Endothelial cell of umbilical vein (primary cell): ENCODE results near the gene PPME1. TPM values are rescaled to one million over a fixed set of nuclear protein-coding genes. Genes with fewer than 3 reads are reported as not detected.

Experiments used
- BruUV-seq: library from RNA; stranded (reverse); fragments of 400-500 nt; replicated peaks from 2 replicates; lab custom pipeline; 2021; lab: Mats Ljungman, UMichigan
- CTCF ChIA-PET: fragments of 300-600, 350-600 bp; sonication (Branson Sonifier 250); formaldehyde crosslinking; loops from one replicate; lab custom pipeline; 2021; ENCODE audit warnings: antibody characterized with exemption, inconsistent platforms; lab: Charles Lee
- POLR2A ChIA-PET: fragments of 300-600, 350-600 bp; sonication (Branson Sonifier 250); formaldehyde crosslinking; loops from one replicate; lab custom pipeline; 2021; ENCODE audit warnings: antibody characterized with exemption, inconsistent platforms; lab: Charles Lee
- DNase-seq: peaks from one replicate; pipeline ENCODE4 v3.0.0-alpha.2; 2011; ENCODE audit warnings: low read depth, low spot score
- FAIRE-seq: peaks from 2 replicates; lab custom pipeline; 2011; peaks lifted over from hg19 to GRCh38; lab: Jason Lieb, UNC
- H2AFZ ChIP-seq: 2 replicates; pipeline ENCODE4 v1.6.0; 2012; ENCODE audit warnings: low read depth, low read length, control low read depth, inconsistent platforms
- H3K27ac ChIP-seq: 2 replicates; pipeline ENCODE4 v1.5.1; 2011; ENCODE audit warnings: low read depth, mild to moderate bottlenecking, control low read depth, low read length, moderate library complexity; ENCODE audit not compliant: insufficient read depth
- H3K27me3 ChIP-seq, 2 experiments: 2 replicates each; pipeline versions ENCODE4 v1.6.0 to v1.6.1; 2011; ENCODE audit warnings: low read length in 2 of 2, mixed read lengths in 1 of 2; ENCODE audit not compliant: control insufficient read depth in 2 of 2, insufficient read depth in 2 of 2
- H3K36me3 ChIP-seq, 2 experiments: 2 replicates in 1 of 2; 3 replicates in 1 of 2; pipeline ENCODE4 v1.5.1; 2011; ENCODE audit warnings: low read length in 2 of 2, mild to moderate bottlenecking in 1 of 2, moderate library complexity in 1 of 2; ENCODE audit not compliant: control insufficient read depth in 2 of 2, insufficient read depth in 2 of 2; ENCODE audit errors: extremely low read depth in 1 of 2
- H3K4me1 ChIP-seq: 3 replicates; pipeline ENCODE4 v1.5.1; 2011; ENCODE audit warnings: mild to moderate bottlenecking, low read length; ENCODE audit not compliant: control insufficient read depth, insufficient read depth; ENCODE audit errors: extremely low read depth
- H3K4me2 ChIP-seq: 2 replicates; pipeline ENCODE4 v1.6.1; 2011; ENCODE audit warnings: low read length, control low read depth, mixed read lengths; ENCODE audit not compliant: insufficient read depth
- H3K4me3 ChIP-seq, 3 experiments: fragments of 200-600 bp in 1 of 3; sonication (generic), shearing (Covaris generic) in 1 of 3; replicated peaks in 1 of 3; 2 replicates each; pipeline ENCODE4 v1.5.1; 2011 to 2016; ENCODE audit warnings: control low read depth in 3 of 3, low read length in 3 of 3, mild to moderate bottlenecking in 2 of 3, inconsistent platforms in 1 of 3, low read depth in 1 of 3, moderate library complexity in 1 of 3; ENCODE audit not compliant: insufficient read depth in 1 of 3
- H3K79me2 ChIP-seq: 2 replicates; pipeline ENCODE4 v1.6.0; 2012; ENCODE audit warnings: low read length, inconsistent platforms; ENCODE audit not compliant: control insufficient read depth, insufficient read depth
- H3K9ac ChIP-seq: replicated peaks from 2 replicates; pipeline ENCODE3; 2011; ENCODE audit warnings: low read length, control low read depth; ENCODE audit not compliant: insufficient read depth; ENCODE audit errors: extremely low read depth
- H3K9me1 ChIP-seq: replicated peaks from 3 replicates; pipeline ENCODE4 v1.6.0; 2011; ENCODE audit warnings: mild to moderate bottlenecking, low read length; ENCODE audit not compliant: control insufficient read depth, insufficient read depth; ENCODE audit errors: extremely low read depth
- H3K9me3 ChIP-seq: replicated peaks from 2 replicates; pipeline ENCODE4 v1.5.1; 2012; ENCODE audit warnings: low read length, inconsistent platforms; ENCODE audit not compliant: control insufficient read depth, insufficient read depth
- H4K20me1 ChIP-seq: replicated peaks from 2 replicates; pipeline ENCODE3; 2011; ENCODE audit warnings: mild to moderate bottlenecking, low read length; ENCODE audit not compliant: control insufficient read depth, insufficient read depth; ENCODE audit errors: extremely low read depth
- CTCF ChIP-seq, 2 donors: IDR thresholded peaks; 1 replicate in 1 of 2; 2 replicates in 1 of 2; pipeline ENCODE4 v1.5.1; 2011; ENCODE audit warnings: low read length in 2 of 2, mild to moderate bottlenecking in 2 of 2, moderate library complexity in 2 of 2, control low read depth in 1 of 2, inconsistent platforms in 1 of 2, low read depth in 1 of 2; ENCODE audit not compliant: insufficient read depth in 1 of 2; ENCODE audit errors: extremely low read depth in 1 of 2
- EZH2 ChIP-seq: IDR thresholded peaks from 2 replicates; pipeline ENCODE4 v1.6.1; 2012; ENCODE audit warnings: borderline replicate concordance, low read depth, mild to moderate bottlenecking, moderate library complexity, low read length, inconsistent platforms; ENCODE audit not compliant: severe bottlenecking
- FOS ChIP-seq: IDR thresholded peaks from 2 replicates; pipeline ENCODE4 v1.6.1; 2011; ENCODE audit warnings: mild to moderate bottlenecking, low read length, moderate library complexity, borderline replicate concordance; ENCODE audit not compliant: insufficient read depth
- GATA2 ChIP-seq: IDR thresholded peaks from 2 replicates; pipeline ENCODE4 v1.7.0; 2011; ENCODE audit warnings: low read depth, mild to moderate bottlenecking, moderate library complexity, mixed read lengths, low read length; ENCODE audit not compliant: insufficient read length, insufficient read depth
- JUN ChIP-seq: IDR thresholded peaks from 2 replicates; pipeline ENCODE4 v1.6.1; 2011; ENCODE audit warnings: borderline replicate concordance, low read depth; ENCODE audit not compliant: insufficient read length, insufficient read depth
- MAX ChIP-seq: IDR thresholded peaks from 2 replicates; pipeline ENCODE4 v1.6.1; 2011; ENCODE audit not compliant: insufficient read depth, insufficient read length
- MYC ChIP-seq: IDR thresholded peaks from one replicate; pipeline ENCODE4 v1.6.1; 2011; ENCODE audit warnings: mild to moderate bottlenecking, low read depth, low read length
- POLR2A ChIP-seq: IDR thresholded peaks from 2 replicates; pipeline ENCODE4 v1.6.1; 2012; ENCODE audit warnings: low read depth, mild to moderate bottlenecking, control low read depth, low read length
- POLR2AphosphoS5 ChIP-seq: IDR thresholded peaks from 2 replicates; pipeline ENCODE4 v1.6.1; 2012; ENCODE audit warnings: low read depth, mild to moderate bottlenecking, control low read depth, low read length, moderate library complexity; ENCODE audit not compliant: insufficient read depth
- dilution Hi-C: fragments of 300-500 bp; cut with MboI; formaldehyde crosslinking; loops from one replicate; pipeline ENCODE4 v1.15.0; 2019; ENCODE audit warnings: low sequenced_read_pairs; ENCODE audit not compliant: extremely low pct_ligation_motif_present
- intact Hi-C: fragments of 100-400 bp; cut with micrococcal nuclease; formaldehyde crosslinking; loops from one replicate; pipeline ENCODE4 v1.10.0; 2022
- polyA plus RNA-seq, 4 experiments: library from polyadenylated mRNA; depleted of rRNA in 3 of 4; stranded (reverse) in 3 of 4; unstranded in 1 of 4; fragments of >200 nt; gene quantifications; 2 replicates each; pipeline versions ENCODE4 v1.2.1 to v1.2.3, GENCODE V29; 2011 to 2012; ENCODE audit warnings: missing spikeins in 1 of 4
- total RNA-seq: library from RNA; stranded (reverse); gene quantifications from 2 replicates; pipeline ENCODE4 v1.2.3, GENCODE V29; 2021

PPME1 gene
- total and polyA plus RNA-seq, 2 donors (not counting 3 experiments of a cell fraction or from before 2014, with no cell fraction given) = 37.2 to 49.9 TPM

- no TSS peak for BruUV-seq
- Histone ChIP-seq H3K27ac (no peak overlapping the region), H3K4me1 (no peaks in the 10 kb centered on the region), H3K9me1 (no peaks in the 10 kb centered on the region), H3K4me2 (no peak overlapping the region), H2AFZ (no peak overlapping the region), H3K27me3 (no peaks in the 10 kb centered on the region), H3K9ac (no peak overlapping the region), H4K20me1 (no peaks in the 10 kb centered on the region), H3K9me3 (no peaks in the 10 kb centered on the region), H3K79me2 (no peaks in the 10 kb centered on the region), H3K4me3 (no peak overlapping the region), H3K36me3 (peaks cover 0 to 17% of the 10 kb centered on the region in 2 experiments)
- dilution Hi-C loops = no loop called here
- ChIA-PET POLR2A (no interaction called here), CTCF (interaction anchor here (0.8 kb wide), 1 partner anchor 11 kb away, joined by 3 read pairs; no protein-coding TSS in a partner anchor)
- TF ChIP-seq MYC (no peak), CTCF (IDR thresholded peaks at IDR 0.05; ENCODE audit: extremely low read depth in 1 of 2, insufficient read depth in 1 of 2, low read depth in 1 of 2, low read length in 2 of 2) (no peak), POLR2A (no peak), FOS (no peak), GATA2 (no peak), MAX (no peak), POLR2AphosphoS5 (no peak), JUN (no peak), EZH2 (no peak)
- no peak for FAIRE-seq
- intact Hi-C loops = no loop called here
- DNase-seq = no peak
These were observed 95.9 kb downstream of the PPME1 start for GRCh38 chr11:74267014-74267413.
